ENCODE data around the gene ISYNA1.

DNA sequence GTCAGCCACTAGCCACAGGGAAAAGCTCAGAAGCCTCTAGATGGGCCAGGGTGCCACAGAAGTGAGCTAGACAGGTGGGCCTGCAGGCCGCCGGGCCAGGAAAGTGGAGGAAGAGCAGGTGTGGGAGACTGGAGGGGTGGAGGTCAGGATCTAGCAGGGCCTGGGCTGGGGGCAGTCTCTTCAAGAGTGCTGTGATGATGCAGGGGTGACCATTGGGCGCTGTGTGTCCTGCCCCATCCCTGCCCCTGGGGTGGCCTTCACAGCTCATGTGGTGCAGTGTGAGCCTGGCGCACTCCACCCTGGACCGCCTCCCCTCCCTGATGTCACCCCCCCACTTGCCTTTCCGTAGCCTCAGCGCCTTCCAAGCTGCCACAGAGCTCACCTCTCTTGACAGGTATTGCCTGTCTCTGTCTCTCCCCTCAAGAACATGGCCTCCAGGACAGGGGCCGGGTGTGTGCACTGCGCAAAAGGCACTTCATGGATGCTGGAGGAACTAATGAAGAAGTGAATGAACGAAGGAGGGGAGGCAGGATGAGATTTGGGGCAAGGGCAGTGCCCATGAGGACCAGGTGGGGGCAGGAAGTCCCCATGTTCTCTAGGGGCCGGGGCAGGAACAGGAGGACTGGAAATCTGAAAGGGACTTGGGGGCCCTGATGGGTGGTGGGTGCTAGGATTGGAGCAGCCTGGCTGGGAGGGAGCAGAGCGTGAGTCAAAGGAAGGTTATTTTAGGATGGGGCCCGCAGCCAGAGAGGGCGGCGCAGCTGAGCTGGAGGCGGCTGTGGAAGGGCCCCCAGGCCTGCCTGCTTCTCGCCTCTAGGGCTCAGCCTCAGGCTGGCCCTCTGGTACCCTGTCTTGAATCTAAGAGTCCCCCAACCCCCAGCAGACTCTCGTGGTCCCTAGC, 12.2 kb downstream of the ISYNA1 start:
- TF ChIP-seq, protein P1, sequence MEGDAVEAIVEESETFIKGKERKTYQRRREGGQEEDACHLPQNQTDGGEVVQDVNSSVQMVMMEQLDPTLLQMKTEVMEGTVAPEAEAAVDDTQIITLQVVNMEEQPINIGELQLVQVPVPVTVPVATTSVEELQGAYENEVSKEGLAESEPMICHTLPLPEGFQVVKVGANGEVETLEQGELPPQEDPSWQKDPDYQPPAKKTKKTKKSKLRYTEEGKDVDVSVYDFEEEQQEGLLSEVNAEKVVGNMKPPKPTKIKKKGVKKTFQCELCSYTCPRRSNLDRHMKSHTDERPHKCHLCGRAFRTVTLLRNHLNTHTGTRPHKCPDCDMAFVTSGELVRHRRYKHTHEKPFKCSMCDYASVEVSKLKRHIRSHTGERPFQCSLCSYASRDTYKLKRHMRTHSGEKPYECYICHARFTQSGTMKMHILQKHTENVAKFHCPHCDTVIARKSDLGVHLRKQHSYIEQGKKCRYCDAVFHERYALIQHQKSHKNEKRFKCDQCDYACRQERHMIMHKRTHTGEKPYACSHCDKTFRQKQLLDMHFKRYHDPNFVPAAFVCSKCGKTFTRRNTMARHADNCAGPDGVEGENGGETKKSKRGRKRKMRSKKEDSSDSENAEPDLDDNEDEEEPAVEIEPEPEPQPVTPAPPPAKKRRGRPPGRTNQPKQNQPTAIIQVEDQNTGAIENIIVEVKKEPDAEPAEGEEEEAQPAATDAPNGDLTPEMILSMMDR (IDR thresholded peaks at IDR 0.05) = peak in 3 of 12 donors; percentile 15 to 29 (median 26)
- TF ChIP-seq POLR2A (IDR thresholded peaks at IDR 0.05) = no peak

Measured in heart left ventricle (tissue), 13 donors.